Glutamatergic neuron (in vitro differentiated cells): ENCODE results near the gene TRIM46. TPM values are rescaled to one million over a fixed set of nuclear protein-coding genes. Genes with fewer than 3 reads are reported as not detected.
"Not testable (repeated sequence)": the region's sequence is repeated elsewhere in the genome, so short reads cannot be mapped to it uniquely, and the experiment has no call there.

Source experiments
- DNase-seq: peaks from one replicate; pipeline ENCODE4 v3.0.0; 2022
- H3K27ac Mint-ChIP-seq: one replicate; pipeline ENCODE4 v1.8.0; 2020; ENCODE audit warnings: mild to moderate bottlenecking, mixed read lengths, inconsistent platforms; ENCODE audit not compliant: unreplicated experiment
- H3K27me3 Mint-ChIP-seq: one replicate; pipeline ENCODE4 v1.8.0; 2020; ENCODE audit warnings: mild to moderate bottlenecking, moderate library complexity, mixed read lengths, inconsistent platforms; ENCODE audit not compliant: unreplicated experiment
- H3K36me3 Mint-ChIP-seq: one replicate; pipeline ENCODE4 v1.8.0; 2020; ENCODE audit warnings: mild to moderate bottlenecking, mixed read lengths, inconsistent platforms; ENCODE audit not compliant: unreplicated experiment
- H3K4me1 Mint-ChIP-seq: one replicate; pipeline ENCODE4 v1.8.0; 2020; ENCODE audit warnings: mild to moderate bottlenecking, low read depth, mixed read lengths, inconsistent platforms; ENCODE audit not compliant: unreplicated experiment
- H3K4me3 Mint-ChIP-seq: one replicate; pipeline ENCODE4 v1.8.0; 2020; ENCODE audit warnings: mild to moderate bottlenecking, mixed read lengths, inconsistent platforms; ENCODE audit not compliant: unreplicated experiment
- H3K9me3 Mint-ChIP-seq: one replicate; pipeline ENCODE4 v1.8.0; 2020; ENCODE audit warnings: mild to moderate bottlenecking, moderate library complexity, mixed read lengths, inconsistent platforms; ENCODE audit not compliant: unreplicated experiment
- total RNA-seq: library from RNA; stranded (reverse); fragmentation: NEBNext Ultra II Directional; extraction: Animal tissue kit (Norgen Biotek cat#: 25700); gene quantifications from one replicate; pipeline ENCODE4 v1.2.1, GENCODE V29; 2021; ENCODE audit not compliant: unreplicated experiment
- TF ChIP-seq, protein P1 (sequence below): fragments of 200-600 bp; sonication (generic); IDR thresholded peaks from one replicate; pipeline ENCODE4 v1.5.0; 2021; ENCODE audit not compliant: partially characterized antibody, unreplicated experiment

Gene TRIM46
- total RNA-seq, 1 donor from 2014 or later = 30.4 TPM

DNA sequence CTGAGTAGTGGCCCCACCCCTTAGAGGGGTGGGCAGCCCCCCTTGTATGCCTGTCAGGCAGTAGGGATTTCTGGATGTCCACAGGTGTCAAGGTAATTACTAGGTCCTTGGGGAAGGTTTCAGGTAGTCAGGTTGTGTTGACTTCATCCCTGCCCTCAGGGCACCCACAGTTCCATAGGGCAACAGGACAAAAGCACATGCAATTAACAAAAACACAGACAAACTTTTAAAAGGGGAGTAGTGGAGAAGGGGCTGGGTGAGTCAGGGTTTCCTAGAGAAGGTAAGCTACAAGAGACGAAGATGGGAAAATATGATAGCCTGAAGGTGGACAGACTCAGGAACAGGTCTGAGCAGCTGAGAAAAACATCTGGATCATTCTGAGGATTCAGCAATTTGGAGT is 14.7 kb upstream of the TRIM46 start:
- no peaks in the 10 kb centered on the region for H3K27me3 Mint-ChIP-seq
- H3K4me1 Mint-ChIP-seq = no peaks in the 10 kb centered on the region
- no peak overlapping the region for H3K27ac Mint-ChIP-seq
- H3K36me3 Mint-ChIP-seq = no peaks in the 10 kb centered on the region
- peaks cover 5% of the 10 kb centered on the region for H3K9me3 Mint-ChIP-seq
- DNase-seq = no peak
- TF ChIP-seq, protein P1, sequence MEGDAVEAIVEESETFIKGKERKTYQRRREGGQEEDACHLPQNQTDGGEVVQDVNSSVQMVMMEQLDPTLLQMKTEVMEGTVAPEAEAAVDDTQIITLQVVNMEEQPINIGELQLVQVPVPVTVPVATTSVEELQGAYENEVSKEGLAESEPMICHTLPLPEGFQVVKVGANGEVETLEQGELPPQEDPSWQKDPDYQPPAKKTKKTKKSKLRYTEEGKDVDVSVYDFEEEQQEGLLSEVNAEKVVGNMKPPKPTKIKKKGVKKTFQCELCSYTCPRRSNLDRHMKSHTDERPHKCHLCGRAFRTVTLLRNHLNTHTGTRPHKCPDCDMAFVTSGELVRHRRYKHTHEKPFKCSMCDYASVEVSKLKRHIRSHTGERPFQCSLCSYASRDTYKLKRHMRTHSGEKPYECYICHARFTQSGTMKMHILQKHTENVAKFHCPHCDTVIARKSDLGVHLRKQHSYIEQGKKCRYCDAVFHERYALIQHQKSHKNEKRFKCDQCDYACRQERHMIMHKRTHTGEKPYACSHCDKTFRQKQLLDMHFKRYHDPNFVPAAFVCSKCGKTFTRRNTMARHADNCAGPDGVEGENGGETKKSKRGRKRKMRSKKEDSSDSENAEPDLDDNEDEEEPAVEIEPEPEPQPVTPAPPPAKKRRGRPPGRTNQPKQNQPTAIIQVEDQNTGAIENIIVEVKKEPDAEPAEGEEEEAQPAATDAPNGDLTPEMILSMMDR = no peak
- H3K4me3 Mint-ChIP-seq = no peak overlapping the region

DNA sequence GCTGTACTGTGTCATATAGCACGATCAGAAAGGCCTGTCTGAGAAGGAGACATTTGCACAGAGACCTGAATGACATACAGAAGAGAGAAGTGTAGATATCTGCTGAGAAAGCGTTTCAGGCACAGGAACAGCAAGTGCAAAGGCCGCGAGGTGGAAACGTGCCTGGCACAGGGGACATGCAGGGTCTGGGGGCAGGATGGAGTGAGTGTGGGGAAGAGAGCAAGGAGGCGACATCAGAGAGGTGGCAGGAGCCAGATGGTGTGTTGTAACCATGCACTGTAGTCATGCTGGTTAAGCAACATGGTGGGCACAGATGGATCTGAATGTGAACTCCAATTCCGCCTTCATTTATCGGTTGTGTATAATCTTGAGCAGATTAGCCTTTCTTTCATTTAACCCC is 13.5 kb upstream of the TRIM46 start:
- DNase-seq = no peak
- Mint-ChIP-seq H3K9me3 (peaks cover 5% of the 10 kb centered on the region), H3K27ac (no peak overlapping the region), H3K27me3 (no peaks in the 10 kb centered on the region), H3K36me3 (no peaks in the 10 kb centered on the region), H3K4me3 (no peak overlapping the region), H3K4me1 (no peaks in the 10 kb centered on the region)
- TF ChIP-seq, protein P1 = no peak

DNA sequence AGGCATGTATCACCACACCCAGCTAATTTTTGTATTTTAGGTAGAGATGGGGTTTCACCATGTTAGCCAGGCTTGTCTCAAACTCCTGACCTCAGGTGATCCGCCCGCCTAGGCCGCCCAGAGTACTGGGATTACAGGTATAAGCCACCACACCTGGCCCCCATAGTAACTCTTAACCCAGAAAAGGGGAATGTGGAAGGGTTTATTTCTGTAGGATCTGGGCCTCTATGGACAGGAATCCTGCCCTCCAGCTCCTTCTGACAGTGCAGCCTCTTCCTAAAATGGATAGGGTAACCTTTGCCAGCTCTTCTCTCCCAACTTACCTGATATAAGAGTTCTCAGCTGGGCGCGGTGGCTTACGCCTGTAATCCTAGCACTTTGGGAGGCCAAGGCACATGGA is 11.0 kb upstream of the TRIM46 start:
- H3K36me3 Mint-ChIP-seq, H3K27ac Mint-ChIP-seq, H3K27me3 Mint-ChIP-seq, H3K4me3 Mint-ChIP-seq, H3K9me3 Mint-ChIP-seq, DNase-seq, H3K4me1 Mint-ChIP-seq: not testable (repeated sequence)

DNA sequence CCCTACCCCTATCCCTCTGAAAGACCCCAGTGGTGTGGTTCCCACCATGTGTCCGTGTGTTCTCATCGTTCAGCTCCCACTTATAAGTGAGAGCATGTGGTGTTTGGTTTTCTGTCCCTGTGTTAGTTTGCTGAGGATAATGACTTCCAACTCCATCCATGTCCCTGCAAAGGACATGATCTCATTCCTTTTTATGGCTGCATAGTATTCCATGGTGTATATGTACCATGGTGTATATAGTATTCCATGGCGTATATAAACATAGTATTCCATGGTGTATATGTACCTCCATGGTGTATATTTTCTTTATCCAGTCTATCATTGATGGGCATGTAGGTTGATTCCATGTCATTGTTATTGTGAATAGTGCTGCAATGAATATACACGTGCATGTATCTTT is 9.9 kb upstream of the TRIM46 start:
- not testable (repeated sequence) for DNase-seq, H3K9me3 Mint-ChIP-seq, H3K36me3 Mint-ChIP-seq, H3K27ac Mint-ChIP-seq, H3K27me3 Mint-ChIP-seq, H3K4me1 Mint-ChIP-seq
- peak overlapping the region; percentile 3 for H3K4me3 Mint-ChIP-seq

DNA sequence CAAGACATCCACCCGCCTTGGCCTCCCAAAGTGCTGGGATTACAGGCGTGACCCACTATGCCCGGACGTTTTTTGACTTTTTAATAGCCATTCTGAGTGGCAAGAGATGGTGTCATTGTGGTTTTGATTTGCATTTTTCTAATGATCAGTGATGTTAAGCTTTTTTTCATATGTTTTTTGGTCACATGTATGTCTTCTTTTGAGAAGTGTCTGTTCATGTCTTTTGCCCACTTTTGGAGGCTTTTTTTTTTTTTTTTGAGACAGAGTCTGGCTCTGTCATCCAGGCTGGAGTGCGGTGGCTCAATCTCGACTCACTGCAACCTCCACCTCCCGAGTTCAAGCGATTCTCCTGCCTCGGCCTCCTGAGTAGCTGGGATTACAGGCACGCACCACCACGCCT is 9.0 kb upstream of the TRIM46 start:
- not testable (repeated sequence) for H3K4me1 Mint-ChIP-seq, H3K27me3 Mint-ChIP-seq, H3K4me3 Mint-ChIP-seq, H3K36me3 Mint-ChIP-seq, DNase-seq, H3K27ac Mint-ChIP-seq, H3K9me3 Mint-ChIP-seq

DNA sequence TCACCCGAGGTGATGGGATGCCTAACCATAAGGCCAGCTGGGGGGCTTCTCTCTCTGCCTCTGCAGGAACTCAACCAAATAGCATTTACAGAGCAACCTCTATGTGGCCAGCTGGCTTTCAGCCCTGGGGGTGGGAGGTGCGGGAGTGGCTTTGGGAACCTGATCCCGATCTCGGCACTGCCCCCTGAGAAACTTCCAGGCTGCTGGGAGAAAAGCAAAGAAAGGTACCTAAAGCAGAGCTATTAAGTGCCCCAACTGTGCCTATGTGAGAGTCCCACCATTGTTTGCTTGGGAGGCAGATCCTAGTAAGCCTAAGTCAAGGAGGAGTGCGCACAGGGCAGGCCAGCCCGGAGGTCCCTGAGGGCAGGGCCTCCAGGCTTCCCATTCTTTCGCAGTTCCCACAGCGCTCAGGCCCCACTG is 7.6 kb upstream of the TRIM46 start:
- TF ChIP-seq, protein P1 = no peak
- Mint-ChIP-seq H3K4me1 (peaks cover 8% of the 10 kb centered on the region), H3K27ac (peak overlapping the region; percentile 33), H3K27me3 (peaks cover 7% of the 10 kb centered on the region), H3K9me3 (peaks cover 2% of the 10 kb centered on the region), H3K4me3 (peak overlapping the region; percentile 42), H3K36me3 (no peaks in the 10 kb centered on the region)
- DNase-seq = no peak
